ENCODE data around the gene MROH2A. TPM values are rescaled to one million over a fixed set of nuclear protein-coding genes. Genes with fewer than 3 reads are reported as not detected.

MROH2A gene
- total and polyA plus RNA-seq, 12 donors, result not detected

DNA sequence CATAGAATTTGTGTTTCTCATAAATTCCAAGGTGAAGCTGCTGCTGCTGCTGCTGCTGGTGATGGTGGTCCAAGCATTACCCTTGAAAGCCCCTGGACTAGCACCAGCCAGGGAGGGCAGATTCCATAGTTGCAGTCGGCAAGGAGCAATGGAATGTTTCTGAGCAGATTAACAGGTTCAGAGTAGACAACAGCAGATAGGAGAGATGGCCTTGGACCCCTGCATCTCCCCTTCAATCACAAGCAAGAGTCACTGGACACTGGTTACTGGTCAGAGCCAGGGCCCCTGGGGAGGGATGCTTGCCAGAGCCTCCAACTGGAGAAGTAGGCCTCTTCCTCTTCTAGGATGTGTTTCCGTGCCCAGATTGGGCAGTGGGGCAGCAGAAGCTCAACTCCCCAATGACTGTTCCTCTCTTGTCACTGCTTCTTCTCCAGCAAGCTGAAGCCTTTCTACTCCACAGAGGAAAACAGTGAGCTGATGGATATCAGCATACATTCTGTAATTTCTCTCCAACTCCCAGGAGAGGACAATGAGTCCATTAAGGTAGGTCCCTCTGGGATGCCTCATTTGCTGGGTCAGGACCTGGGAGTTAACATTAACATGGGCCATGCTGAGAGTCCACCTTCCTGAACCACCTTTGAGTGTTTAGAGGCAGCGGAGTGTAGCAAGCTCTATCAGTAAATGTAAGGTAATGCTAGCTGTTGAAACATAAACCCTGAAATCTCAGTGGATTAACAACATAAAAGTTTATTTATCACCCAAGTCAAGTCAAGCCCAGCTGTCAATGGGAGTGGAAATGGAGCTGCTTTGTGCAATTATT, 35.3 kb downstream of the MROH2A start:
- no peaks in the 10 kb centered on the region for H3K36me3 ChIP-seq
- ATAC-seq, result no peak
- 66 to 67% methylated on average over 3 of the region's 3 CpGs for WGBS, 2 donors
- TF ChIP-seq, protein P1, sequence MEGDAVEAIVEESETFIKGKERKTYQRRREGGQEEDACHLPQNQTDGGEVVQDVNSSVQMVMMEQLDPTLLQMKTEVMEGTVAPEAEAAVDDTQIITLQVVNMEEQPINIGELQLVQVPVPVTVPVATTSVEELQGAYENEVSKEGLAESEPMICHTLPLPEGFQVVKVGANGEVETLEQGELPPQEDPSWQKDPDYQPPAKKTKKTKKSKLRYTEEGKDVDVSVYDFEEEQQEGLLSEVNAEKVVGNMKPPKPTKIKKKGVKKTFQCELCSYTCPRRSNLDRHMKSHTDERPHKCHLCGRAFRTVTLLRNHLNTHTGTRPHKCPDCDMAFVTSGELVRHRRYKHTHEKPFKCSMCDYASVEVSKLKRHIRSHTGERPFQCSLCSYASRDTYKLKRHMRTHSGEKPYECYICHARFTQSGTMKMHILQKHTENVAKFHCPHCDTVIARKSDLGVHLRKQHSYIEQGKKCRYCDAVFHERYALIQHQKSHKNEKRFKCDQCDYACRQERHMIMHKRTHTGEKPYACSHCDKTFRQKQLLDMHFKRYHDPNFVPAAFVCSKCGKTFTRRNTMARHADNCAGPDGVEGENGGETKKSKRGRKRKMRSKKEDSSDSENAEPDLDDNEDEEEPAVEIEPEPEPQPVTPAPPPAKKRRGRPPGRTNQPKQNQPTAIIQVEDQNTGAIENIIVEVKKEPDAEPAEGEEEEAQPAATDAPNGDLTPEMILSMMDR (IDR thresholded peaks at IDR 0.05), result no peak
- no peak for DNase-seq
- no peak overlapping the region for H3K4me3 ChIP-seq
- intact Hi-C loops (cut with DNase I), result no loop called here
- H3K9me3 ChIP-seq, result peaks cover 0 to 9% (median 0%) of the 10 kb centered on the region in 11 donors
- H3K27ac ChIP-seq, result no peak overlapping the region
- peaks cover 0 to 43% (median 9%) of the 10 kb centered on the region in 7 donors for H3K27me3 ChIP-seq
- no peaks in the 10 kb centered on the region for H3K4me1 ChIP-seq

DNA sequence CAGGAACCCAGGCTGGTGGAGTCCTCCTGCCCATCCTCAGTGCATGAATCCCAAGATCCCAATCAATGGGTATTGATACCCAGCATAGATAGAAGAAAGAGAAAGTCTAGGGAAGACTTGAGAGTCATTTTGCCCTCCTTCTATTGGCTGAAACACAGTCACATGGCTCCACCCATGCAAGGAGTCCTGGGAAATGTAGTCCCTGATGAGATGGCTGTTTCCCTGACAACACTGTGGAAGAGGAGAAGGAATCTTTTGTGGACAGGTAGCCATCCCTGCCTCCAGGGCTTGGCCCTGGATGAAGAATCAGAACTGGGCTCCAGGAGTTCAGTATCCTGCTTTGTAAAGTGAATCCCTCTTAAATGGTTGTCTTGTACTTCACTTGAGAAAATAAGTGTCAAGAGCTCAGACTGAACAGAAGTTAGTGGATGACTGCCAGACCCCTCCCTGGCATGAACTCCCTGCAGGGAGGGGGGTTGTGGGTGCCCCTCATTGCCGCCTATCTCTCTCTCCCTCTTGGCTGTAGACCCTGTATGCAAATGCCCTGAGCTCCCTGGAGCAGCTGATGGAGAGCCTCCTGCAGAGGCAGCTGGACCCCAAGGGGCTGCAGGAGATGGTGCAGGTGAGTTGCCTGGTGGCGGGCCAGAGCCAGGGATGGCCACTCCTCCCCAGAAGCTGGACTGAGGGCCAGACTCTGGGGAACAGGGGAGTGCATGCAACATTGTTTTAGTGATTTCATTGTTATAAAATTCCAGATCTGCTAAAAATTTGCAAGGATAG, 36.1 kb downstream of the MROH2A start:
- no peak for DNase-seq
- peaks cover 0 to 40% (median 3%) of the 10 kb centered on the region in 7 donors for H3K27me3 ChIP-seq
- TF ChIP-seq, protein P1 (IDR thresholded peaks at IDR 0.05), result no peak
- H3K4me3 ChIP-seq, result no peak overlapping the region
- 52 to 73% methylated on average over 2 of the region's 2 CpGs for WGBS, 2 donors
- intact Hi-C loops (cut with DNase I), result no loop called here
- ATAC-seq, result no peak
- no peaks in the 10 kb centered on the region for H3K36me3 ChIP-seq
- H3K27ac ChIP-seq, result no peak overlapping the region
- no peaks in the 10 kb centered on the region for H3K4me1 ChIP-seq
- H3K9me3 ChIP-seq, result peaks cover 0 to 9% (median 0%) of the 10 kb centered on the region in 11 donors

DNA sequence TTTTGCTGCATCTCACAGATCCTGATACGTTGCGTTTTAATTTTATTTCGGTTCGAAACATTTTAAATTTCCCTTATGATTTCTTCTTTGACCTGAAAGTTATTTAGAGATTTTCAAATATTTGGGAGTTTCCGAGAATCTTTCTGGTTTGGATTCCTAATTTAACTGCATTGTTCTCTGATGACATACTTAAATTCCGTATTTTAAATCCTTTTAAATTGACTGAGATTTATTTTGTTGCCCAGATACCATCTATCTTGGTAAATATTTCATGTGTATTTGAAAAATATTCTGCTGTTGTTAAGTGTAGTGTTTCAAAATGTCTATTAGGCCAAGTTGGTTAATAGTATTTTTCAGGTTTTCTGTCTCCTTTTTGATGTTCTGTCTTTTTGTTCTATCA, 37.7 kb downstream of the MROH2A start:
- WGBS, 2 donors, result 88 to 92% methylated on average over 6 of the region's 6 CpGs
- TF ChIP-seq, protein P1 (IDR thresholded peaks at IDR 0.05), result no peak
- intact Hi-C loops (cut with DNase I), result no loop called here
- no peak overlapping the region for H3K4me3 ChIP-seq
- ATAC-seq (no peak), DNase-seq (no peak)
- H3K9me3 ChIP-seq, result peaks cover 0 to 9% (median 0%) of the 10 kb centered on the region in 11 donors
- H3K27me3 ChIP-seq, result peaks cover 0 to 35% (median 0%) of the 10 kb centered on the region in 7 donors
- H3K27ac ChIP-seq, result no peak overlapping the region
- no peaks in the 10 kb centered on the region for H3K4me1 ChIP-seq
- no peaks in the 10 kb centered on the region for H3K36me3 ChIP-seq

DNA sequence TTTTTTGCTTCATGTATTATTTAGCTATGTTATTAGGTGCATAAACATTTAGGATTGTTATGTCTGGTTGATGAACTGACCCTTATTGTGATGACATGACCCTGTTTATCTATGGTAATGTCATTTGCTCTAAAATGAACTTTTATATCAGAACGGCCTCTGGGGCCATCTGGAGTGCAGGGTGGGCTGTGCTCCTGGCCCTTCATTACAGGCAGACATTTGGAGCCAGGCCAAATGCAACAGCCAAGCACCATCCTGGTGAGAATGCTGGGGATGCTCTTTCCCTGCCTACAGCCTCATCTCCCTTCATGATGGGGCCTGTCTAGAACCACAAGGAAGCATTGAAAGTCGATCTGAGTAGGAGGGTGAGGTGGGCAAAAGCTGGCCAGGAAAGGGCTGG, 38.2 kb downstream of the MROH2A start:
- H3K27ac ChIP-seq, result no peak overlapping the region
- no peak for DNase-seq
- 30 to 35% methylated on average over 2 of the region's 2 CpGs for WGBS, 2 donors
- no peaks in the 10 kb centered on the region for H3K36me3 ChIP-seq
- TF ChIP-seq, protein P1 (IDR thresholded peaks at IDR 0.05), result no peak
- ATAC-seq, result no peak
- no peaks in the 10 kb centered on the region for H3K4me1 ChIP-seq
- peaks cover 0 to 35% (median 0%) of the 10 kb centered on the region in 7 donors for H3K27me3 ChIP-seq
- no peak overlapping the region for H3K4me3 ChIP-seq
- H3K9me3 ChIP-seq, result peaks cover 0 to 9% (median 0%) of the 10 kb centered on the region in 11 donors
- intact Hi-C loops (cut with DNase I), result no loop called here
